SJCRH30 (cell line): ENCODE results near the gene AFDN. TPM values are rescaled to one million over a fixed set of nuclear protein-coding genes. Genes with fewer than 3 reads are reported as not detected.

Source experiments
- DNase-seq, 2 experiments: peaks; one replicate each; pipeline ENCODE4 v3.0.0-alpha.2; 2015 to 2020
- H3K27ac ChIP-seq: fragments of 250-450 bp; sonication (Bioruptor Pico); 2 replicates; pipeline ENCODE4 v1.5.1; 2020; ENCODE audit warnings: mild to moderate bottlenecking, moderate library complexity
- H3K27me3 ChIP-seq: fragments of 250-450 bp; sonication (Bioruptor Pico); 2 replicates; pipeline ENCODE4 v1.5.1; 2020; ENCODE audit warnings: mild to moderate bottlenecking, moderate library complexity
- H3K36me3 ChIP-seq: fragments of 250-450 bp; sonication (Bioruptor Pico); 2 replicates; pipeline ENCODE4 v1.5.1; 2020; ENCODE audit warnings: mild to moderate bottlenecking, moderate library complexity
- H3K4me1 ChIP-seq: fragments of 250-450 bp; sonication (Bioruptor Pico); 2 replicates; pipeline ENCODE4 v1.5.1; 2020; ENCODE audit warnings: mild to moderate bottlenecking, moderate library complexity
- H3K4me3 ChIP-seq: fragments of 250-450 bp; sonication (Bioruptor Pico); 2 replicates; pipeline ENCODE4 v1.5.1; 2020; ENCODE audit warnings: mild to moderate bottlenecking, moderate library complexity
- H3K9me3 ChIP-seq: fragments of 250-450 bp; sonication (Bioruptor Pico); replicated peaks from 2 replicates; pipeline ENCODE4 v1.5.1; 2020; ENCODE audit warnings: mild to moderate bottlenecking, moderate library complexity
- total RNA-seq: library from RNA; depleted of rRNA; stranded (reverse); fragments of >200 nt; shearing (Covaris generic); gene quantifications from 2 replicates; pipeline ENCODE4 v1.2.3, GENCODE V29; 2014

The AFDN gene
- total RNA-seq, 1 experiment from 2014 or later: 75.0 TPM

- no peaks in the 10 kb centered on the region for H3K27me3 ChIP-seq
- DNase-seq: peak in 1 of 2 experiments; percentile 37
- H3K4me1 ChIP-seq: peaks cover 17% of the 10 kb centered on the region
- no peaks in the 10 kb centered on the region for H3K36me3 ChIP-seq
- H3K4me3 ChIP-seq: no peak overlapping the region
- no peaks in the 10 kb centered on the region for H3K9me3 ChIP-seq
- H3K27ac ChIP-seq: no peak overlapping the region
Measured at GRCh38 chr6:167851370-167851952, 24.8 kb downstream of the AFDN start.

- peak overlapping the region; percentile 17 for H3K27ac ChIP-seq
- H3K36me3 ChIP-seq: no peaks in the 10 kb centered on the region
- no peaks in the 10 kb centered on the region for H3K27me3 ChIP-seq
- no peak overlapping the region for H3K4me3 ChIP-seq
- DNase-seq: peak; percentile 37 to 62
- H3K9me3 ChIP-seq: no peaks in the 10 kb centered on the region
- H3K4me1 ChIP-seq: peaks cover 25% of the 10 kb centered on the region
Measured at GRCh38 chr6:167855825-167856425, 29.2 kb downstream of the AFDN start.

- no peak for DNase-seq
- Histone ChIP-seq H3K4me1 (peaks cover 22% of the 10 kb centered on the region), H3K27me3 (no peaks in the 10 kb centered on the region), H3K9me3 (no peaks in the 10 kb centered on the region), H3K4me3 (no peak overlapping the region), H3K36me3 (no peaks in the 10 kb centered on the region), H3K27ac (no peak overlapping the region)
Measured at GRCh38 chr6:167856474-167856873, 29.8 kb downstream of the AFDN start.

- H3K4me1 ChIP-seq: peaks cover 19% of the 10 kb centered on the region
- no peak overlapping the region for H3K4me3 ChIP-seq
- no peaks in the 10 kb centered on the region for H3K27me3 ChIP-seq
- H3K27ac ChIP-seq: no peak overlapping the region
- no peak for DNase-seq
- no peaks in the 10 kb centered on the region for H3K9me3 ChIP-seq
- H3K36me3 ChIP-seq: no peaks in the 10 kb centered on the region
Measured at GRCh38 chr6:167856999-167857660, 30.4 kb downstream of the AFDN start.

- Histone ChIP-seq H3K27ac (no peak overlapping the region), H3K27me3 (no peaks in the 10 kb centered on the region), H3K9me3 (no peaks in the 10 kb centered on the region), H3K4me1 (peaks cover 19% of the 10 kb centered on the region), H3K36me3 (no peaks in the 10 kb centered on the region), H3K4me3 (no peak overlapping the region)
- no peak for DNase-seq
Measured at GRCh38 chr6:167858086-167858591, 31.4 kb downstream of the AFDN start.

GRCh38 chr6:167858842-167859664 is 32.3 kb downstream of the AFDN start:
- Histone ChIP-seq H3K27ac (no peak overlapping the region), H3K4me1 (peaks cover 19% of the 10 kb centered on the region), H3K4me3 (no peak overlapping the region), H3K9me3 (no peaks in the 10 kb centered on the region), H3K36me3 (no peaks in the 10 kb centered on the region), H3K27me3 (no peaks in the 10 kb centered on the region)
- no peak for DNase-seq

- peaks cover 15% of the 10 kb centered on the region for H3K4me1 ChIP-seq
- peak; percentile 19 to 21 for DNase-seq
- no peaks in the 10 kb centered on the region for H3K36me3 ChIP-seq
- no peak overlapping the region for H3K27ac ChIP-seq
- no peaks in the 10 kb centered on the region for H3K27me3 ChIP-seq
- no peaks in the 10 kb centered on the region for H3K9me3 ChIP-seq
- H3K4me3 ChIP-seq: no peak overlapping the region
Measured at GRCh38 chr6:167860550-167861226, 34.0 kb downstream of the AFDN start.

GRCh38 chr6:167861424-167861823 is 34.7 kb downstream of the AFDN start:
- no peak for DNase-seq
- Histone ChIP-seq H3K36me3 (no peaks in the 10 kb centered on the region), H3K27me3 (no peaks in the 10 kb centered on the region), H3K4me3 (no peak overlapping the region), H3K4me1 (peaks cover 8% of the 10 kb centered on the region), H3K9me3 (no peaks in the 10 kb centered on the region), H3K27ac (no peak overlapping the region)

- no peaks in the 10 kb centered on the region for H3K27me3 ChIP-seq
- no peaks in the 10 kb centered on the region for H3K9me3 ChIP-seq
- peaks cover 3% of the 10 kb centered on the region; the same call in 1 of the 2 replicates for H3K36me3 ChIP-seq
- H3K4me1 ChIP-seq: peaks cover 7% of the 10 kb centered on the region
- no peak overlapping the region for H3K4me3 ChIP-seq
- no peak overlapping the region for H3K27ac ChIP-seq
- no peak for DNase-seq
Measured at GRCh38 chr6:167863897-167864296, 37.2 kb downstream of the AFDN start.

- no peaks in the 10 kb centered on the region for H3K27me3 ChIP-seq
- DNase-seq: no peak
- H3K9me3 ChIP-seq: no peaks in the 10 kb centered on the region
- H3K4me3 ChIP-seq: no peak overlapping the region
- H3K36me3 ChIP-seq: peaks cover 5% of the 10 kb centered on the region; the same call in 1 of the 2 replicates
- H3K27ac ChIP-seq: no peak overlapping the region
- H3K4me1 ChIP-seq: no peaks in the 10 kb centered on the region
Measured at GRCh38 chr6:167866642-167867041, 39.9 kb downstream of the AFDN start.

GRCh38 chr6:167870321-167870720 is 43.6 kb downstream of the AFDN start:
- no peak for DNase-seq
- Histone ChIP-seq H3K9me3 (no peaks in the 10 kb centered on the region), H3K27ac (no peak overlapping the region), H3K4me3 (no peak overlapping the region), H3K4me1 (no peaks in the 10 kb centered on the region), H3K27me3 (no peaks in the 10 kb centered on the region), H3K36me3 (peaks cover 9% of the 10 kb centered on the region)

- H3K27ac ChIP-seq: no peak overlapping the region
- no peak for DNase-seq
- no peaks in the 10 kb centered on the region; the same call in 1 of the 2 replicates for H3K4me1 ChIP-seq
- no peaks in the 10 kb centered on the region for H3K27me3 ChIP-seq
- peaks cover 20% of the 10 kb centered on the region for H3K36me3 ChIP-seq
- no peak overlapping the region for H3K4me3 ChIP-seq
- H3K9me3 ChIP-seq: no peaks in the 10 kb centered on the region
Measured at GRCh38 chr6:167872538-167873210, 46.0 kb downstream of the AFDN start.

- Histone ChIP-seq H3K9me3 (no peaks in the 10 kb centered on the region), H3K27ac (no peak overlapping the region), H3K36me3 (peaks cover 24% of the 10 kb centered on the region), H3K27me3 (no peaks in the 10 kb centered on the region), H3K4me1 (no peaks in the 10 kb centered on the region; the same call in 1 of the 2 replicates), H3K4me3 (no peak overlapping the region)
- DNase-seq: no peak
Measured at GRCh38 chr6:167877994-167878779, 51.5 kb downstream of the AFDN start.
